Measurements from ENCODE around the gene DBP.

Gene DBP

DNA sequence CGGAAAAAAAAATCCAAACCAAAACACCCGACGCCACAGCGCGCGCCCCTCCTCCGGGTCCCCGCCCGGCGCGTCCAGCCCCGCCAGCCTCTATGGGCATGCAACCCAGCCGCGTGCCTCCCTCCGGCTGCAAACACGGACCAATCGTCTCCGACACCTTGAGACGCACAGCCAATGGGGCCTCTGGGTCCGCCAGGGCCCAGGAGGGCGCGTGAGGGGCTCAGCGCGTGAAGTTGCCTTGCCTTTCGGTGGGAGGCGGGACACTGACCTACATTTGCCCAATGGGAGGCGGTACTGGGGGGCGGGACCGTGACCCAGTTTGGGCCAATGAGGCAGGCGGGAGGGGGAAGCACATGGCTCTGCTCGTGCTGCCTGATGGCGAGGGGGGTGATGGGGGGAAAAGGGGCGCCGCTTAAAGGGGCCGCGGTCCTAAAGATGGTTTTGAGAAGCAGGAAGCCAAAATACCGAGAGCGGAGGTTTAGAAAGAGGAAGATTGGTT, 319 bp upstream of the DBP start:
- H3K9ac ChIP-seq, result peak overlapping the region; percentile 74
- no peaks in the 10 kb centered on the region for H3K79me2 ChIP-seq (ENCODE audit: insufficient read depth, low read depth)
- TF ChIP-seq, protein P1, sequence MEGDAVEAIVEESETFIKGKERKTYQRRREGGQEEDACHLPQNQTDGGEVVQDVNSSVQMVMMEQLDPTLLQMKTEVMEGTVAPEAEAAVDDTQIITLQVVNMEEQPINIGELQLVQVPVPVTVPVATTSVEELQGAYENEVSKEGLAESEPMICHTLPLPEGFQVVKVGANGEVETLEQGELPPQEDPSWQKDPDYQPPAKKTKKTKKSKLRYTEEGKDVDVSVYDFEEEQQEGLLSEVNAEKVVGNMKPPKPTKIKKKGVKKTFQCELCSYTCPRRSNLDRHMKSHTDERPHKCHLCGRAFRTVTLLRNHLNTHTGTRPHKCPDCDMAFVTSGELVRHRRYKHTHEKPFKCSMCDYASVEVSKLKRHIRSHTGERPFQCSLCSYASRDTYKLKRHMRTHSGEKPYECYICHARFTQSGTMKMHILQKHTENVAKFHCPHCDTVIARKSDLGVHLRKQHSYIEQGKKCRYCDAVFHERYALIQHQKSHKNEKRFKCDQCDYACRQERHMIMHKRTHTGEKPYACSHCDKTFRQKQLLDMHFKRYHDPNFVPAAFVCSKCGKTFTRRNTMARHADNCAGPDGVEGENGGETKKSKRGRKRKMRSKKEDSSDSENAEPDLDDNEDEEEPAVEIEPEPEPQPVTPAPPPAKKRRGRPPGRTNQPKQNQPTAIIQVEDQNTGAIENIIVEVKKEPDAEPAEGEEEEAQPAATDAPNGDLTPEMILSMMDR (conservative IDR thresholded peaks at IDR 0.05; ENCODE audit: low read depth, low read length), result no peak
- peak overlapping the region; percentile 79 for H3K27ac ChIP-seq
- no peaks in the 10 kb centered on the region for H4K20me1 ChIP-seq (ENCODE audit: insufficient read depth)
- peaks cover 41% of the 10 kb centered on the region for H3K4me1 ChIP-seq (ENCODE audit: low read depth, poor library complexity, severe bottlenecking)
- no peaks in the 10 kb centered on the region for H3K36me3 ChIP-seq (ENCODE audit: insufficient read depth)
- H2AFZ ChIP-seq (ENCODE audit: low read depth), result peak overlapping the region; percentile 61; the same call in 1 of the 2 replicates
- peak overlapping the region; percentile 99; the same call in 1 of the 2 replicates for H3K4me2 ChIP-seq
- peaks cover 9% of the 10 kb centered on the region; the same call in 1 of the 2 replicates for H3K27me3 ChIP-seq (ENCODE audit: insufficient read depth, low read depth)
- H3K4me3 ChIP-seq (IDR thresholded peaks at IDR 0.05; ENCODE audit: insufficient read depth, low read depth, low read length), result peak overlapping the region; percentile 42

DNA sequence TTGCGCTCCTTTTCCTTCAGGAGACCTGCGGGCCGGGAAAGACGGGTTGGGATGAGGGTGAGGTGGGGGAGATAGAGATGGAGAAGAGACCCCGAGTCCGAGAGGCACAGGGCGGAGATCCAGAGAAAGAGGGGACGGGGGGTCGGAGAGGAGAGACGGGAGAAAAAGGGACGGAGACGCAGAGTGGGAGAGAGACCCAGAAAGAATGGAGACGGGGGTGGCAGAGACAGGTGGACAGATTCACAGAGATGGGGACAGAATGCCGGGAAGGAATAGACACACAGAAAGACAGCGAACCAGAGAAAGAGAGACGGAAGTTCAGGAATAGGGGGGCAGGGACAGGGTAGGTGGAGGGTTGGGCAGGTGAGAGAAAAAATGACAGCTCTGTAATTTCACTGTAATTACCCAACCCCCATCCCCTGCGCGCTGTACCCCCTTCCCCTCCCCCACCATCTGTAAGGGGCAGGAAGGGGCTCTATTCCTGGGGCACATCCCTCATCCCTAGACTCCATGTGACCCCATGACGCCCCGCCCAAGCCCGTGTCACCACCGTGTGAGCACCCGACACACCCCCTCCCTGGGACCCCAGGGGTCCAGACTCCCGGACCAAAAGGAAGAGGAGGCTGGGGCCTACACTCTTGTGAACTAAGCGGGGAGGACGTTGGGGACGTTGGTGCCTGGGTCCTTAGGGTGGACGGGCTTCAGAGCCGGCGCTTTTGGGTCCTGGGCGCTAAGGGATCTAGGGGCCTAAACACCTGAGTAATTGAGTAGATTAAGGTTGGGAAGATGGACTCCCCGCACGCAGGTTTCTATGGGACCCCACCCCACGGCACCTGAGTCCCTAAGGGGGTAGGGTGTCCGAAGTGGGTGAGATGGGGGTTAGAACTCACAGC, 967 bp downstream of the DBP start:
- H3K4me3 ChIP-seq (IDR thresholded peaks at IDR 0.05; ENCODE audit: insufficient read depth, low read depth, low read length), result no peak overlapping the region
- H3K79me2 ChIP-seq (ENCODE audit: insufficient read depth, low read depth), result no peaks in the 10 kb centered on the region
- peaks cover 46% of the 10 kb centered on the region for H3K4me1 ChIP-seq (ENCODE audit: low read depth, poor library complexity, severe bottlenecking)
- H3K4me2 ChIP-seq, result peak overlapping the region; percentile 99
- H4K20me1 ChIP-seq (ENCODE audit: insufficient read depth), result no peaks in the 10 kb centered on the region
- peak overlapping the region; percentile 49; the same call in 1 of the 2 replicates for H3K9ac ChIP-seq
- TF ChIP-seq, protein P1 (conservative IDR thresholded peaks at IDR 0.05; ENCODE audit: low read depth, low read length), result no peak
- H3K27ac ChIP-seq, result peak overlapping the region; percentile 79; the same call in 1 of the 2 replicates
- no peaks in the 10 kb centered on the region; the same call in 1 of the 2 replicates for H3K27me3 ChIP-seq (ENCODE audit: insufficient read depth, low read depth)
- peak overlapping the region; percentile 56; the same call in 1 of the 2 replicates for H2AFZ ChIP-seq (ENCODE audit: low read depth)
- no peaks in the 10 kb centered on the region for H3K36me3 ChIP-seq (ENCODE audit: insufficient read depth)

DNA sequence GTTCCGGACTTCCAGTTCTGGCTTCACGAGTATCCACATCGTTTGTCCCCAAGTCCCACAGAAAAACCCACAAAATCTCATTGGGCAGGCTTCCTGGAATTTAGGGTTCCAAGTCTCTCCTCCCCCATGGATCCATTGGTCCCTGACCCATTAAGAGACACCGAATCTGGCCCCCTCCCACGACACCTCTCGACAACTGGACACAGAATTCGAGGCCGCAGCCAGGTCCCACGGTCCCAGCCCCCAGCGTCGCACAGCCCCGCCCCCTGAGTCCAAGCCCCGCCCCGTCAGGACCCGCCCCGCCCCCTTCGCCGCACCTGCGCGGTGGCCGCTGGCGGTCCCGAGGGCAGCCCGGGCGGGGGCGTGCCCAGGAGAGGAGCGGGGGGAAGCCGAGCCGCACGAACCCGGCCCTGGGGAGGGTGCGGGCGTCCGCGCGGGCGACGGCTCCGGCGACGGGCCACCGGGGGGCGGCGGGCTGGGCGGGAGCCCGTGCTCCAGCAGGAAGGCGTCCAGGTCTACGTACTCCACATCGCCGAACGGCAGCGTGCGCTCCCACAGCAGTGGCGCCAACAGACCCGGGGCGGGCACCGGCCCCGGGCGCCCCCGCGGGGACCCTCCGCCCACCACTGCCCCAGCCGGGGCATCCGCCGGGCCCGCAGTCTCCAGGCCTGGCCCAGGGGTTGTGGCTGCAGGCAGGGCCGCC, 1.8 kb downstream of the DBP start:
- H3K79me2 ChIP-seq (ENCODE audit: insufficient read depth, low read depth), result no peaks in the 10 kb centered on the region
- H3K27me3 ChIP-seq (ENCODE audit: insufficient read depth, low read depth), result no peaks in the 10 kb centered on the region
- H3K36me3 ChIP-seq (ENCODE audit: insufficient read depth), result no peaks in the 10 kb centered on the region
- peak overlapping the region; percentile 55; the same call in 1 of the 2 replicates for H2AFZ ChIP-seq (ENCODE audit: low read depth)
- TF ChIP-seq, protein P1 (conservative IDR thresholded peaks at IDR 0.05; ENCODE audit: low read depth, low read length), result no peak
- H3K4me3 ChIP-seq (IDR thresholded peaks at IDR 0.05; ENCODE audit: insufficient read depth, low read depth, low read length), result no peak overlapping the region
- peaks cover 46% of the 10 kb centered on the region for H3K4me1 ChIP-seq (ENCODE audit: low read depth, poor library complexity, severe bottlenecking)
- H4K20me1 ChIP-seq (ENCODE audit: insufficient read depth), result no peaks in the 10 kb centered on the region
- peak overlapping the region; percentile 99 for H3K4me2 ChIP-seq
- peak overlapping the region; percentile 49; the same call in 1 of the 2 replicates for H3K9ac ChIP-seq
- H3K27ac ChIP-seq, result peak overlapping the region; percentile 62

DNA sequence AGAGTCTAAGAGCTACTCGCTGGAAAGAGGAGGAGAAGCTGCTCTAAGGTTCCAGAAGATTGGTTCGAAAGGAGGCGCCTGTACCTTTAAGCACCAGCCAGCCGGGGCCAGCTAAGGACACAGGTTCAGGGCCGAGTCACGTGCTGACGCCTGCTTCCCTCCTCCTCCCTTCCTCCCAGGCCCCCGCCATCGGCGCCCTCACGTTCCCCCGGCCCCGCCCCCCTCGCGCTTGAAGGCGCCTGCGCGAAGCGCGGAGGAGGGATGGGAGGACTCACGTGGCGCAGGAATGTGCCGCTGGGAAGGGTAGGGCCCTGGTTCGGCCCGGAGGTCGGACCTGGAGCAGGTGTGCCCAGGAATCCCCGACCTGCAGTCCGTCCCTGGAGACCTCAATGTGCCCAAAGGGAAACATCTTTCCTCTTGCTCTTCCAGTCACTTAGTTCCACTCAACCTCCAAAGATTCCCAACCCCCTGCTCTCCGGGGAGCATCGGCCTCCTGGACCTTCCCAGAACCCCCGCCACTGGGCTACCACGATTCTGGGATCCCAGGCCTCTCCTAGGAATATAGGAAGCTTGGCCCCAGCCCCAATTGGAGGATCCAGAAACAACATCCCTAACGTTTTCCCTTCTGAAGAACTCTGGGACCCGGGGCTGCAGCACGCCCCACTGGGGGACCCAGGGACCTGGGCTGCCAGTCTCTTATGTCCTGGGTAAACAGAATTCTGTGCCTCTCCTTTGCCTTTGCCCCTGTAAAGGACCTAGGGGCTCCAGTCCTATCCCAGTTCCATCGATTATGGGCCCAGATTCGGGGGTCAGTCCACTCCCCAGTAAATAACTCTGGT, 2.5 kb downstream of the DBP start:
- H3K36me3 ChIP-seq (ENCODE audit: insufficient read depth), result no peaks in the 10 kb centered on the region
- peak overlapping the region; percentile 92 for H3K4me2 ChIP-seq
- H3K4me1 ChIP-seq (ENCODE audit: low read depth, poor library complexity, severe bottlenecking), result peaks cover 46% of the 10 kb centered on the region
- TF ChIP-seq, protein P1 (conservative IDR thresholded peaks at IDR 0.05; ENCODE audit: low read depth, low read length), result no peak
- no peaks in the 10 kb centered on the region for H3K27me3 ChIP-seq (ENCODE audit: insufficient read depth, low read depth)
- no peaks in the 10 kb centered on the region for H4K20me1 ChIP-seq (ENCODE audit: insufficient read depth)
- H2AFZ ChIP-seq (ENCODE audit: low read depth), result peak overlapping the region; percentile 55; the same call in 1 of the 2 replicates
- peak overlapping the region; percentile 62 for H3K27ac ChIP-seq
- H3K9ac ChIP-seq, result peak overlapping the region; percentile 34; the same call in 1 of the 2 replicates
- H3K79me2 ChIP-seq (ENCODE audit: insufficient read depth, low read depth), result no peaks in the 10 kb centered on the region
- no peak overlapping the region for H3K4me3 ChIP-seq (IDR thresholded peaks at IDR 0.05; ENCODE audit: insufficient read depth, low read depth, low read length)

Measured in KMS-11 (cell line).